H4 (cell line): ENCODE results near the gene EHMT1. TPM values are rescaled to one million over a fixed set of nuclear protein-coding genes. Genes with fewer than 3 reads are reported as not detected.
"Not testable (repeated sequence)": the region's sequence is repeated elsewhere in the genome, so short reads cannot be mapped to it uniquely, and the experiment has no call there.

Experiments used
- DNase-seq: peaks from one replicate; pipeline ENCODE4 v3.0.0-alpha.2; 2015; ENCODE audit warnings: low spot score
- total RNA-seq: library from RNA; depleted of rRNA; stranded (reverse); fragments of >200 nt; shearing (Covaris generic); gene quantifications from 2 replicates; pipeline ENCODE4 v1.2.3, GENCODE V29; 2014

Gene EHMT1
- total RNA-seq, 1 experiment from 2014 or later = 18.6 TPM

DNA sequence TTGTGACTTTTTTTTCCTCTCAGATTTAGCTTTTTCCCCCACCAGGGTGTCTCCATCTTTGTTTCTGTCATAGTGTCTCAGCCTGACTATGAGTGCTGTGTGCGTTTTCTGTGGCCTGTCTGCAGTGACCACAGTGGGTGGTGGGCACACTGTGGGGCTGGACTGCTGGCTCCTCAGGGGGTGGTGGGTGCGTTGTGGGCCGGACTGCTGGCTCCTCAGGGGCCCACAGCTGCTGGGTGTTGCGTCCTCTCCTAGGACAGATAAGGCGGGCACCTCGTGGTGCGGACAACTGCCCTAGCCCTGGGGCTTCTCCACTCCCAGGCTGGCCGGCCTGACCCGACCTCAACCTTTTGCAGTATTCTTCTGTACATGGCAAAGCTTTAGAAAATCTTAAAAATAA is 100.4 kb downstream of the EHMT1 start:
- no peak for DNase-seq

- no peak for DNase-seq
Measured at GRCh38 chr9:137720571-137721110, 101.8 kb downstream of the EHMT1 start.

GRCh38 chr9:137721479-137721878 is 102.7 kb downstream of the EHMT1 start:
- no peak for DNase-seq

GRCh38 chr9:137721899-137722298 is 103.1 kb downstream of the EHMT1 start:
- DNase-seq = no peak

GRCh38 chr9:137722481-137722880 is 103.7 kb downstream of the EHMT1 start:
- no peak for DNase-seq

GRCh38 chr9:137723356-137723755 is 104.6 kb downstream of the EHMT1 start:
- DNase-seq = not testable (repeated sequence)

GRCh38 chr9:137723783-137724445 is 105.1 kb downstream of the EHMT1 start:
- DNase-seq = no peak

DNA sequence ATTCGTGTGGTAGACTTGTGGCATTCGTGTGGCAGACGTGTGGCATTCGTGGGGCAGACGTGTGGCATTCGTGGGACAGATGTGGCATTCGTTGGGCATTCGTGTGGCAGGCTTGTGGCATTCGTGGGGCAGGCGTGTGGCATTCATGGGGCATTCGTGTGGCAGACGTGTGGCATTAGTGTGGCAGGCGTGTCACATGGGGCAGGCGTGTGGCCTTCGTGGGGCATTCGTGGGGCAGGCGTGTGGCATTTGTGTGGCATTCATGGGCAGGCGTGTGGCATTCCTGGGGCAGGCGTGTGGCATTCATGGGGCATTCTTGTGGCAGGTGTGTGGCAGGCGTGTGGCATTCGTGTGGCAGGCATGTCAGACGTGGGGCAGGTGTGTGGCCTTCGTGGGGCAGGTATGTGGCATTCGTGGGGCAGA is 106.0 kb downstream of the EHMT1 start:
- no peak for DNase-seq

GRCh38 chr9:137725598-137725997 is 106.8 kb downstream of the EHMT1 start:
- DNase-seq = no peak

GRCh38 chr9:137726336-137726735 is 107.5 kb downstream of the EHMT1 start:
- DNase-seq = not testable (repeated sequence)

DNA sequence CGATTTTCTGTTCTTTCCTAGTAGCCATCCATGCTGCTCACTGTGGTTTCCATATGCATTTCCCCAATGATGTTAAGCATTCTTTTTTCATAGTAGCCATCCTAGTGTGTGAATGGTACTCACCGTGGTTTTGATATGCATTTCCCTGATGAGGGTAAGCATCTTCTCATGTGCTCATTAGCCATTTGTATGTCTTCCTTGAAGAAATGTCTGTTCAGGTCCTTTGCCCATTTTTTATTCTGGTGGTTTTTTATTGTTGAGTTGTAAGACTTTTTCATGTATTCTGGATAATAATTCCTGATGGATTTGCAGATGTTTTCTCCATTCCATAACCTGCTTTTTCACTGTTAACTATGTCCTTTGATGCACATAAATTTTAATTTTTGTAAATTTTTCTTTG is 108.0 kb downstream of the EHMT1 start:
- no peak for DNase-seq

DNA sequence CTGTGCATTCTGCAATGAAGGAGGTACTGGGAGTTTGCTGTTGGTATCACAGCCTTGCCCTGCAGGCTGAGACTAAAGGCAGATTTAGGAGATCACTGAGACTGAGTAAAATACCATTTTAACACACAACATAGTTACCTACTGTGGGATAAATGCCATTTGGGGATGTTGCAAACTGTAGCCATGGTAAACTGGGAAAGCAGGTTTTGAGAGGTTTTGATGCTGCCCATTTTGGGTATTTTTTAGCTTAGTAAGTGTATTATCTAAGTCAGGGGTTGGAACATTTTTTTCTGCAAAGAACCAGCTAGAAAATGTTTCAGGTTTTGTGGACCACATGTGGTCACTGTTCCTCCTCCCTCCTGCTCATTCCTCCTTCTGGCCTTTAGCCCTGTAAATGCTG is 108.9 kb downstream of the EHMT1 start:
- no peak for DNase-seq

DNA sequence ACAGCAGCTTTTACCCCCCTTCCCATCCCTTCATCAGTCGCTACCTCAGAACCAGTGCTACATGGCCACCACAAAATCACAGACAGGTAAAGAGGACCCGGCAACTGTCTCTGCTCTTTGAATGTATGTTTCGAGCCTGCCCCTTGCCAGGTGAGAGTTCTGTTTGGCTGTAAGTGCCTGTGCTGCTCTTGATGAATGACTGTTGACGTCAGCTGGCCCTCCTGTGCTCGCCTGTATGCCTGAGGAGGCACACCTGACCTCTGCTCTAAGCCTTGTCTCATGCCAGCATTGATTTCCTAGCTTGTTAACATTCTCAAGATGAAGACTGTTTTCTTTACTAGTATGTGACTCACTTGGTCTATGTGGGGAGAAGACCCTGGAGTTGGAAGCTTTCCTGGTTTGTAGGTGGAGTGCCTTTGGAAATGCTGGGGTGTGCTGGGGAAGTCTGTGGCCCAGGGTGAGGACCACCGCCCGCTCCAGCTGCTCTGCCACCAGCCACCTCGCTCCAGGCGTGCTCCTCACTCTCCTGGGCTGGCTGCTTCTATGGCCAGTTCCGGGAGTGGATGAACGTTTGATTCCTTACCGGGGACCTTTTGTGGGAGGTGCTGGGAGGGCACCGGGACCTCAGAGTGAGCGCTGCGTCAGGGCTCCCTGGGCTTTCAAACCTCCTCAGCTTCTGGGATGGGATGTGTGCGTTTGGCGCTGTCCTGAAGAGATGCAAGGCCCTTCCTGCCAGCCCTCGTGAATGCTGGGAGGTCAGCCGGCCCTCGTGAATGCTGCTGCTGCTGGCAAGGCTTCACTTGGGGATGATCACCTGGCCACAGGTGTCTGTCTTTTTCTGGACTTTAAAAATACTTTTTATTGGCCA is 109.9 kb downstream of the EHMT1 start:
- DNase-seq = no peak

- no peak for DNase-seq
Measured at GRCh38 chr9:137731216-137731946, 112.6 kb downstream of the EHMT1 start.

DNA sequence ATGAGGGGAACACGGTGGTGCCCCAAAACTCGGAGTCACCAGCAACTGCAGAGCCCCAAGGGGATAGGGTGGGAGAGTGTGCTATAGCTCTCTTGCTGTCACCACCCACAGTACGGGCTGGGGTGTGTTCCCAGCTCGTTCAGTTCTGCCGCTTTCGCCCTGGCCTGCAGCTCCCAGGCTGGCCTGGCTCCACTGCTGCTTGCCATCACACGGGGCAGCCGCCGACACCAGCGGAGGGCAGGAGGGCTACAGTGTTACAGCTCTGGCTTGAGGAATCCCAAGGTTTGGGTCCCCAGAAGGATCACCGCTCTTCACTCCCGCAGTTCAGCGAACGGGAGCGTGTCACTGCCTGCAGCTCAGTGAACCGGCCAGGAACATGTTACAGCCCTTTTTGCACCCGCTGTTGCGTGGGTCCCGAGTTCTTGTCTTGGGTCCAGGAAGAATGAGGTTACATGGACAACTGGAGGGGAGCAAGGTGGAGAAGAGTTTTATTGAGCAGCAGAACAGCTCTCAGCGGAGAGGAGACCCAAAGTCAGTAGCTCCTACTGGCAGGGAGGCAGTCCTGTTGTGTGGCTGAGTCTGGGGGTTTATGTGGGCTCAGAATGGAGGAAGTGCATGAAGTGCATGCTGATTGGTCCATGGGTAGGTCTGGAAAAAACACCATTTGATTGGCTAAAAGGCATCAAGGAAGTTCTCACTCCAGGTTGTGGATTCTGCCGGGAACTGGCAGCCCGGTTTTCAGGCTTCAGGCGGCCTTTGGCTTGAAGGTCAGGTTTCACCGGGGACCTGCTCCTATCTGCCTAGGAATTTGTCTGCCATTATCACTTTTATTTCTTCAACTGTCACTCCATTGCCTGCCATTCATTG is 113.4 kb downstream of the EHMT1 start:
- DNase-seq = no peak

GRCh38 chr9:137733429-137733828 is 114.6 kb downstream of the EHMT1 start:
- DNase-seq = no peak

- DNase-seq = no peak
Measured at GRCh38 chr9:137734181-137734580, 115.4 kb downstream of the EHMT1 start.

DNA sequence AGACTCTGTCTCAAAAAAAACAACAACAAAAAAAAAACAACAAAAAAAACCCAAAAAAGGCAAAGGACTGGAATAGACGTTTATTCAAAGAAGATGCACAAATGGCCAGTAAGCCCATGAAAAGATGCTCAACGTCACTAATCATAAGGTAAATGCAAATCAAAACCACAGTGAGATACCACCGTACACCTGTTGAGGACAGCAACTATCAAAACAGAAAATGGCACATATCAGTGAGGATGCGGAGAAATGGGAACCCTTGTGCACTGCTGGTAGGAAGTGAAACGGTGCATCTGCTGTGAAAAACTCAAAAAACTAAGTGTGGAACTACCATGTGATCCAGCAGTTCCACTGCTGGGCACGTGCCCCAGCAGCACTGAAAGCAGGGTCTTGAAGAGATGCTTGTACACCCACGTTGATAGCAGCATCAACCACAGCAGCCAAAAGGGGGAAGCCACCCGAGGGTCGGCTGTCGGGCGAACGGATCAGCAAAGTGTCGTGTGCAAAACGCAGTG is 119.4 kb downstream of the EHMT1 start:
- DNase-seq = not testable (repeated sequence)

- no peak for DNase-seq
Measured at GRCh38 chr9:137738703-137739102, 119.9 kb downstream of the EHMT1 start.

GRCh38 chr9:137739371-137740309 is 120.8 kb downstream of the EHMT1 start:
- DNase-seq = no peak
